TTC549 (cell line): Measurements from ENCODE around the gene SCAF1.

Source experiments
- FAIRE-seq: peaks from 2 replicates; lab custom pipeline; 2012; peaks lifted over from hg19 to GRCh38; lab: Jason Lieb, UNC

The SCAF1 gene

GRCh38 chr19:49687566-49688316, 45.7 kb downstream of the SCAF1 start:
- FAIRE-seq, result no peak

DNA sequence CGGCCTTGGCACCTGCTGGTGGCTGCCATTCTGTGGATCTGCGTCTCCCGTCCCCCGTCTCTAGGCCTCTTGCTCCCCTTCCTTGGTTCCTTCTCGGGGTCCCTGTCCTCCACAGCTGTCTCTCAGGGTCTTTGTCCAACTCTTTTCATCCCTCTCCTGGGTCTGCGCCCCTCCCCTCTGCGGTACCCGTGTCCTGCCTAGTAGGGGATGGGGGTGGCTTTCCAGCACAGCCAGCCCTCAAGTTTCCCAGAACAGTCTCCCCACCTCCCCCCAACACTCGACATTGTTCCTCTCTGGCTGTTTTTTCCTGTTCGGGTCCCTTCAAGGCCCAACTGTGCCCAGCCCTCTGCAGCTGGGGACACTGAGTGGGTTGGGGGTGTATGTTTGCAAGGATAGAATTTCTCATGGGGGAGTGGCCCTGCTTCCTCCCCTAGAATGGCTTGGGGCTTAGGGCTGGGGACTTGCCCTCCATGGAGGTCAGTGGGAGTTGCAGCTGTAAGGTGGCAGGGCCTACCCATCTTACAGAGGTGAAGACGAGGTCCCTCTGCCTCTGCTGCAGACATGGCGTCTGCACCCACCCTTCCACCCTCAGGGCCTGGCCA, 46.6 kb downstream of the SCAF1 start:
- no peak for FAIRE-seq

DNA sequence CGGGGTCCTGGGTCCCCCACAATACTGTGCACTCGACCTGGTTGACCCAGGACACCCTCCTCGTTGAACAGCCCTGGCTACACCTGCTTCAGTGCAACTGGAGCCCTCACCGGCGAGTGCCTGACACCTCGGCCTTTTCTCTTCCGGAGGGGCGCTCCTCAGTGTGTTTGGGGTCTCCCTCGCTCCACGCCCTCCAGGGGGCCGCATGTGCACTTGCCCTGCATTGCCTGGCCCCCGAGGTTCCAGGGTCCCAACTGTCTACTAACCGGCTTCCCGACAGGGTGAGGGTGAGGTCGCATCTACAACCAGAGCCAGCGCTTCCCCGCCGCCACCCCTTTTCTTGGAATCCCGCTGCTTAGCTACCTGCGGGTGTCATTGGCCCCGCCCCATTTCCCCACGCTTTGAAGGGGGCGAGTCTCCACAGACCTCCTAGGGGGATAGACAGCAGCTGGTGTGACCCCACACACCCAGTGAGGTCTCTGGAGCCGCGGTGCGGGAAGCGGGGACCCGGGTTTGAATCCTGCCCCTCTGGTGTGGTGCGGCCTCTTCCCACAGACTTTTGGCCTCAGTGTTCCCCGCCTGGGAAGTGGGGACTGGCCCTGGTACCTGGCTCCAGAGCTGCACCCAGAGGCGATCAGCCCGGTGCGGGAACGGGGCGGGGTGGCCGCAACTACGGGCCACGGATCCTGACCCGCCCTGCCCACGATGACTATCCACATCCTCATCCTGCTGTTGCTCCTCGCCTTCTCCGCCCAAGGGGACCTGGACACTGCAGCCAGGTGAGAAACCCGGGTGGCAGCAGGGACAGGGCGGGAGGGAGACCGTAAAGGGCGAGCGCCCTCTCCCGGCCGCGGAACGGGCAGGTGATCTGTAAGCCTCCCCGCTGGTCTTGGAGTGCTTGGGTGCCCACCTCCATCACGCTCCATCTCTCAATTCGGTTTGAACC, 47.4 kb downstream of the SCAF1 start, which contains the start of gene ADM5:
Gene ADM5, plus strand, starts transcription at position 462 of the 946 bp plus-strand sequence. Its CDS starts 244 bp downstream, at position 706.
- no peak for FAIRE-seq

GRCh38 chr19:49690079-49690655, 48.2 kb downstream of the SCAF1 start:
- FAIRE-seq, result no peak

GRCh38 chr19:49690656-49691242, 48.7 kb downstream of the SCAF1 start, which contains the start of gene CPT1C:
Gene CPT1C, plus strand, starts transcription at chr19:49691116. Its CDS starts 1,137 bp downstream, at chr19:49692253.
- peak; percentile 80 for FAIRE-seq

- FAIRE-seq, result no peak
These were observed 49.5 kb downstream of the SCAF1 start for GRCh38 chr19:49691243-49692146.

DNA sequence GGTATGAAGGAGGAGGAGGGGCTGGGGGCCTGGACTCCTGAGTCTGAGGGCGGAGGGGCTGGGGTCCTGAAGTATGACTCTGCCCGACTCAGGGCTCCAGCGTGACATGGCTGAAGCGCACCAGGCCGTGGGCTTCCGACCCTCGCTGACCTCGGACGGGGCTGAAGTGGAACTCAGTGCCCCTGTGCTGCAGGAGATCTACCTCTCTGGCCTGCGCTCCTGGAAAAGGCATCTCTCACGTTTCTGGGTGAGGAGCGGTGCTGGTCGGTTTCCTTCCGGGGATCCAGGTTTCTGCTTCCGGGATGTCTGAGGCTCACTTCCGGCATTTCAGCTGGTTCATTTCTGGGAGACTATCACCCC, 50.1 kb downstream of the SCAF1 start:
- FAIRE-seq, result no peak

GRCh38 chr19:49696115-49696514, 54.1 kb downstream of the SCAF1 start:
- FAIRE-seq, result no peak

GRCh38 chr19:49696865-49697264, 54.9 kb downstream of the SCAF1 start:
- FAIRE-seq, result no peak

GRCh38 chr19:49699364-49699763, 57.4 kb downstream of the SCAF1 start:
- no peak for FAIRE-seq

DNA sequence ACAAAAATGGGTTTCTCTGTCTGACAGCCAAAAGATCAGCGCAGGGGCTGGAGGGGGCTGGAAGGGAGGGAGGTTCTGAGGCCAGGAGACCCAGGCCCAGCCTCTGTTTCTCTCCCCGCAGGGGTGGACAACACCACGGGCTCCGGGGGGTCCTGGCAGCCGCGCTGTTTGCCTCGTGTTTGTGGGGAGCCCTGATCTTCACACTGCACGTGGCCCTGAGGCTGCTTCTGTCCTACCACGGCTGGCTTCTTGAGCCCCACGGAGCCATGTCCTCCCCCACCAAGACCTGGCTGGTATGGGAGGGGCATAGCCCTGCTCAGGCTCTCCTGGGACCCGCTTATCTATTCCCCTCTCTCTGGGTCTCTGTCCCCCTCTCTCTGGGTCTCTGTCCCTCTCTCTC, 58.6 kb downstream of the SCAF1 start:
- FAIRE-seq, result no peak

GRCh38 chr19:49701271-49701786, 59.3 kb downstream of the SCAF1 start:
- no peak for FAIRE-seq

GRCh38 chr19:49704888-49705642, 63.1 kb downstream of the SCAF1 start:
- no peak for FAIRE-seq

GRCh38 chr19:49705919-49706318, 63.9 kb downstream of the SCAF1 start:
- FAIRE-seq, result no peak
